ENCODE data around the gene FCN1.

The FCN1 gene

DNA sequence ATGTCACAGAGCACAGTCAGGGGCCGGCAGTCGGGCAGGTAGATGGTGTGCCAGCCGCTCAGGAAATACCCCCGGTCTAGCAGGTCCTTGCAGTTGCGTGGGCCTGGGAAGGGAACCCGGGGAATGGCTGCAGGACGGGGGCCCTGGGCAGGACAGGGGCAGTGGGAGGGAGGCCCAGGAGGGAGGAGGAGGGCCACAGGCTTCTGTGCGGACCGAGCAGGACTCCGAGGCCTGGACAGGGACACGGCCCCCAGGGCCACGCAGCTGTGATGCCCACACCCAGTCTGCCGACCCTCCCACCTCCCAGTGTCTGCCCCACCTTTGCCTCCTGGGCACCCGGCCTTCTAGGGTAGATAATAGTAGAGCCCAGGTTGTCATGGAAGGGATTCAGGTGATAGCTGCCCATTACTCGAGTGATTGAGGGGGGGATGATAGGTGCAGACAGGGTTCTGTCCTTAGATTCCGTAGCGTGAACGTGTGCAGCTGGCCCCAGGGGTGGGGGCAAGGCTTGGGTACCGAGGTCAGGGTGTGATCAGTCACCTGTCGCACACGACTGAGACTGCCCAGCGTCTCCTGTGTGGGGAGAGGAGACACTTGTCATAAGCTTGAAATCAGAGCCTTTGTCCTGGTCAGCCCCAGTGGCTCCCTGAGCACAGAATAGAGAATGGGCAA lies 4.5 kb downstream of the FCN1 start:
- DNase-seq: no peak

DNA sequence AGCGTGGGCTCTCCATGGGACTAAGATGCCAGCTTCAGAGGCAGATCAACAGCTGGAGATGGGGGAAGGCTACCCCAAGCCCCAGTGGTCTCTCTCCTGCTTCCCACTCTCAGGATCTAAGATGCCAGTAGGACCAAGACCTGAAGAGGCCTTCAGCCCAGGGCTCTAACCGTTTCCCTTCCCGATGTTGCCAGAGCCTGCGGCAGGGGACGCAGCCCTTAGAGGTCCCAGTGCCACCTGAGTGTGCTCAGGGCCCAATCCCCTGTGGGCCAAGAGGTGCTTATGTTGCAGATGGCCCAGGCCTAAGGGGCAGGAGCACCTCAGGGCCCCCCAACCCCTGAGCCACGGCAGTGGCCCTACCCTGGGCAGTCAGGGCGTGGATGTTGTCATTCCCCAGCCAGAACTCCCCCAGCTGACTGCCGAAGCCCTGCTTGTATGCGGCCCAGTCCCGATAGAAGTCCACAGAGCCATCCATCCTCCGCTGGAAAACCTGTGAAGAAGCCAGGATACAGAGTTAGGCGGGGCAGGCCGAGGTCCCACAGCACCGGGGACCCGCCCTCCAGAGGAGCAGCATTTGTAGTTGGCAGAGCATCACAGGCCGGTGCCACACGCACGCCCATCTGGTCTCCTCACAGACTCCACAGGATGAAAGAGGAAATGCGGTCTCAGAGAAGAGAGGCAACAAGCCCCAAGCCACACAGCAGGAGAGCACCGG lies 5.4 kb downstream of the FCN1 start:
- DNase-seq: no peak

- no peak for DNase-seq
Measured at GRCh38 chr9:134909511-134910481, 7.9 kb downstream of the FCN1 start.

GRCh38 chr9:134908524-134909309 lies 9.0 kb downstream of the FCN1 start:
- DNase-seq: no peak

DNA sequence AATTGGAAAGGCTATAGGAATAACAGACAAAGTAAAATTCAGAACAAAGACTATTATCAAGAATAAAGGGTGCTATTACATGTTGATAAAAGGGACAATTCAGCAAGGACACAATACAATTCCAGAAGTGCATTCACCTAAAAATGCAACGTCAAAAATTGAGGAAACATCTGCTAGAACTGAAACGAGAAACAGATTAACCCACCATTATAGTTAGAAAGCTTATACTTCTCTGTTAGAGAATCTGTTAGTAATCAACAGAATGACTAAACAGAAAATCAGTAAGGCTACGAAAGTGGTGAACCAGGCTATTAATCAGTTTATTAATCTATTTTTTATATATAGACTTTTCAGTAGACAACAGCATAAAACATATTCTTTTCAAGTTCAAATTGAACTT lies 14.8 kb downstream of the FCN1 start:
- no peak for DNase-seq

DNA sequence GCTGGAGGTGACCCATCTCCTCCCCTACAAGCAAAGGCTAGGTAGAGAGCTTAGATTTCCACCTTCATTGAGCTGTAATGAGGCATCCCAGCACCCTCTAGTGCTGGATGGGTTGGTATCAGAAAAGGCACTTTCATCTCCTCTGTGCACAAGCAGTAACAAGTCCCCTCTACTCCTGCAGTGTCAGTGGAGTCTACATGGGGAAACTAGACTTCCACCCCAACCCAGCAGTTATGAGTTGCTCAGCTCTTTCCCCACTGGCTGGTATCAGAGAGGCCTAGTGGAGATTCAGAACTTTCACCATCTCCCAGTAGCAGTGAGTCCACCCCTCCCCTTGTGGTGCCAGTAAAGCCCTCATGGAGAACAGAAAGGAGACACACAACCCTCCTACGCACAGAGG lies 17.9 kb downstream of the FCN1 start:
- no peak for DNase-seq

GRCh38 chr9:134899168-134899567 lies 18.5 kb downstream of the FCN1 start:
- no peak for DNase-seq

- no peak for DNase-seq
Measured at GRCh38 chr9:134898319-134898718, 19.4 kb downstream of the FCN1 start.

- DNase-seq: no peak
Measured at GRCh38 chr9:134897584-134898170, 20.0 kb downstream of the FCN1 start.

DNA sequence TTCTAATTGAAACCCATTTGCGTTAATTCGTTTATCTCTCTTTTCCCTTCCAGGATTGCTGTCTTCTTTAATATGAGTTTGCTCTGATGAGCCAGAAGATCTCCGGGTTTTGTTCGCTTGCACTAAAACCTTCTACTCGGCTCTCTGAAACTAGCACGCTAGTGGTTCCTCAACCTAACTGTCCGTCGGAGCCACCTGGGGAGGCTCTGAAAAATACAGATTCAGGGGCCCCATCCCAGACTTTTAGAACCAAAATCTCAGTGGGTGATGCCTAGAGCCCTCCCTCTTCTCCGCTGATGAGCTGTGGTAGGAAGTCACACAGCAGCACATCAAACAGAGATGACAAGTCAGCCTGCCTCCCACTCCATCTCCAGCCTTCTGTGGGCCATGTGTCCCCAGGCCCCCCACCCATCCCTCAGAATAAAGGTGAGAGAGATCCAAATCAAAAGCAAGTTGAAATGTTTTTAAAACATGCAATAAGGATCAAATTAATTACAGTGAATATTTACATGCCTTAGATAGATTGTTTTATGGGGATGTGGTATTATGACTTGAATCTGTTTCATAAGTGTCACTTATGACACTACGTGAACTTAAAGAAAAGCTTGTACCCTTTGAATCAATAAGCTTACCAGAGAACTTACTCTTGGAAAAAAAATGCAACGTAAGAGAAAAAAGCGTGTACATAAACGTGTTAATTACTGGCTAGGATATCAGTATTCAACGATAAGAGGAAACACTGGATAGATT lies 20.7 kb downstream of the FCN1 start:
- no peak for DNase-seq

GRCh38 chr9:134895908-134896833 lies 21.5 kb downstream of the FCN1 start:
- DNase-seq: no peak

- no peak for DNase-seq
Measured at GRCh38 chr9:134895567-134895907, 22.2 kb downstream of the FCN1 start.

DNA sequence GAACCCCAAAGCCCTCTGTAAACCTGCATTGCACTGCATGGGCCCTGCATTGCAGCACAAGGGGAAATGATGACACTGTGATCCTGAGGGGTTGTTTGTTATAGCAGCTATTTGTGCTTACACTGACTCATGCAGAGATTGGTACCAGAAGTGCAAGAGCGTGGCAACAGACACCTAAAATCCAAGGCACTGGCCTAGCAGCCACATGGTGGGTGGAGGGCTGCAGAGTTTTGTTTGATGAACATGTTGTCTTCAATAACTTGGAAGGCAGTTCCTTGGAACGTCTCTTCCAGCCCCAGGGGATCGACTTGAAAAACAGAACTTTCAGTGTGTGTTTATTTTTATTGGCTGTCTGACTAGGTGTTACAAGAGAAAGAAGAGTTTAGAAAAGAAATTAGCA lies 22.6 kb downstream of the FCN1 start:
- DNase-seq: no peak

GRCh38 chr9:134894136-134894860 lies 23.4 kb downstream of the FCN1 start:
- no peak for DNase-seq

- DNase-seq: no peak
Measured at GRCh38 chr9:134892820-134893420, 24.8 kb downstream of the FCN1 start.

- no peak for DNase-seq
Measured at GRCh38 chr9:134892221-134892620, 25.5 kb downstream of the FCN1 start.

DNA sequence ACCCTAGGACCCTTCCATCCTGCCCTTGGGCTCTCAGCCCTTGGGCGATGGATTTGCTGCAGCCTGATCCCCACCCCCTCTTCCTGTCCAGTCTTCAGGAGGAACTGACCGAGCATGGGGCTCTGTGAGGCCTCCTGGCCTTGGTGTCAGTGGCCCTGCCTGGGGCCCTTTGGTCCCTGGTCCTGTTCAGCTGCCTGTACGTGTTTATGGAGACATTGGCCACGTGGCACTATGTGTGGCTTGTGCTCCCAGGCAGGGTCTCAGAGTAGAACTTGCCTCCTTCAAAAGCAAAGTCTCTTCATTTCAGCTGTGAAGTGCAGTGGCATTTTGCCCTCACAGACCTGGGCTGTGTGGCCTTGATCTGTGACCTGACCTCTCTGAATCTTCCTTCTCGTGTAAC lies 26.0 kb downstream of the FCN1 start:
- DNase-seq: no peak

DNA sequence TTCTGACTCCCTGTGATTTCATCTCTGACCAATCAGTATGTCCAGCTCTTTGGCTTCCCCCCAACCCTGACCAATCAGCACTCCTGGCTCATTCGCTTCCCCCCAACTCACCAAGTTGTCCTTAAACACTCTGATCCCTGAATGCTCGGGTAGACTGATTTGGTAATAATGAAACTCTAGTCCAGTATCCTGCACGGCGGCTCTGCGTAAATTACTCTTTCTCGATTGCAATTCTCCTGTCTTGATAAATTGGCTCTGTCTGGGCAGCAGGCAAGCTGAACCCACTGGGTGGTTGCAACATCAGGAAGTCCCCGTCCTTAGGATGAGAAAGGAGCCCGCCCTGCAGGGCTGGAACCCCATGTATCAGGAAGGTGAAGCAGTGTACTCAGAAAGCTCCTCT lies 26.7 kb downstream of the FCN1 start:
- no peak for DNase-seq

GRCh38 chr9:134890155-134890495 lies 27.6 kb downstream of the FCN1 start:
- DNase-seq: no peak
